ENCODE data around the gene RAB3B. TPM values are rescaled to one million over a fixed set of nuclear protein-coding genes. Genes with fewer than 3 reads are reported as not detected.

RAB3B gene
- total and polyA plus RNA-seq, 9 of the 15 experiments (the other 6 are each of a cell fraction or from before 2014, with no cell fraction given) = 0.07 to 0.47 (median 0.27) TPM

DNA sequence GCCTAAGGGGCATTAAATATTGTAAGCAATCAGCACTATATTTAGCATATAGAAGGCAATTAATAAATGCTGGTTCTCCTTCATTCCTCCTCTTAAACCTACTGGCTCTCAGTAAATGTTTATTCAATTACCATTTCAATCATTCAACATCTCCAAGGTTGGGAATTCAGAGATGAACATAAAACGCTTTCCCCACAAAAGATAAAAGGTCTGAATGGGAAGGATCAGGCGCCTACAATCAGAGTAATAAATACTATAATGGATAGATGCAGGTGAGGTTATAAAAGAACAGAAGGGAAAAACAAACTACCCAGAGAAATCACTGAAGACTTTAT is 43.5 kb upstream of the RAB3B start (continued):
- TF ChIP-seq, protein P1, sequence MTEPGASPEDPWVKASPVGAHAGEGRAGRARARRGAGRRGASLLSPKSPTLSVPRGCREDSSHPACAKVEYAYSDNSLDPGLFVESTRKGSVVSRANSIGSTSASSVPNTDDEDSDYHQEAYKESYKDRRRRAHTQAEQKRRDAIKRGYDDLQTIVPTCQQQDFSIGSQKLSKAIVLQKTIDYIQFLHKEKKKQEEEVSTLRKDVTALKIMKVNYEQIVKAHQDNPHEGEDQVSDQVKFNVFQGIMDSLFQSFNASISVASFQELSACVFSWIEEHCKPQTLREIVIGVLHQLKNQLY (CRISPR knock-in tag; conservative IDR thresholded peaks at IDR 0.05) = 0 out of 4 replicates have a peak, but pooled peaks of 1 of the 2 experiments have one; percentile 56
- TF ChIP-seq, protein P2, sequence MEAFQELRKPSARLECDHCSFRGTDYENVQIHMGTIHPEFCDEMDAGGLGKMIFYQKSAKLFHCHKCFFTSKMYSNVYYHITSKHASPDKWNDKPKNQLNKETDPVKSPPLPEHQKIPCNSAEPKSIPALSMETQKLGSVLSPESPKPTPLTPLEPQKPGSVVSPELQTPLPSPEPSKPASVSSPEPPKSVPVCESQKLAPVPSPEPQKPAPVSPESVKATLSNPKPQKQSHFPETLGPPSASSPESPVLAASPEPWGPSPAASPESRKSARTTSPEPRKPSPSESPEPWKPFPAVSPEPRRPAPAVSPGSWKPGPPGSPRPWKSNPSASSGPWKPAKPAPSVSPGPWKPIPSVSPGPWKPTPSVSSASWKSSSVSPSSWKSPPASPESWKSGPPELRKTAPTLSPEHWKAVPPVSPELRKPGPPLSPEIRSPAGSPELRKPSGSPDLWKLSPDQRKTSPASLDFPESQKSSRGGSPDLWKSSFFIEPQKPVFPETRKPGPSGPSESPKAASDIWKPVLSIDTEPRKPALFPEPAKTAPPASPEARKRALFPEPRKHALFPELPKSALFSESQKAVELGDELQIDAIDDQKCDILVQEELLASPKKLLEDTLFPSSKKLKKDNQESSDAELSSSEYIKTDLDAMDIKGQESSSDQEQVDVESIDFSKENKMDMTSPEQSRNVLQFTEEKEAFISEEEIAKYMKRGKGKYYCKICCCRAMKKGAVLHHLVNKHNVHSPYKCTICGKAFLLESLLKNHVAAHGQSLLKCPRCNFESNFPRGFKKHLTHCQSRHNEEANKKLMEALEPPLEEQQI (IDR thresholded peaks at IDR 0.05) = 0 out of 2 replicates have a peak, but pooled peaks have one; percentile 44
- no peak for TF ChIP-seq RHOXF2B (CRISPR knock-in tag; conservative IDR thresholded peaks at IDR 0.05)
- TF ChIP-seq, protein P3, sequence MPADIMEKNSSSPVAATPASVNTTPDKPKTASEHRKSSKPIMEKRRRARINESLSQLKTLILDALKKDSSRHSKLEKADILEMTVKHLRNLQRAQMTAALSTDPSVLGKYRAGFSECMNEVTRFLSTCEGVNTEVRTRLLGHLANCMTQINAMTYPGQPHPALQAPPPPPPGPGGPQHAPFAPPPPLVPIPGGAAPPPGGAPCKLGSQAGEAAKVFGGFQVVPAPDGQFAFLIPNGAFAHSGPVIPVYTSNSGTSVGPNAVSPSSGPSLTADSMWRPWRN (IDR thresholded peaks at IDR 0.05; ENCODE audit: low read depth) = no peak
- TF ChIP-seq, protein P4, sequence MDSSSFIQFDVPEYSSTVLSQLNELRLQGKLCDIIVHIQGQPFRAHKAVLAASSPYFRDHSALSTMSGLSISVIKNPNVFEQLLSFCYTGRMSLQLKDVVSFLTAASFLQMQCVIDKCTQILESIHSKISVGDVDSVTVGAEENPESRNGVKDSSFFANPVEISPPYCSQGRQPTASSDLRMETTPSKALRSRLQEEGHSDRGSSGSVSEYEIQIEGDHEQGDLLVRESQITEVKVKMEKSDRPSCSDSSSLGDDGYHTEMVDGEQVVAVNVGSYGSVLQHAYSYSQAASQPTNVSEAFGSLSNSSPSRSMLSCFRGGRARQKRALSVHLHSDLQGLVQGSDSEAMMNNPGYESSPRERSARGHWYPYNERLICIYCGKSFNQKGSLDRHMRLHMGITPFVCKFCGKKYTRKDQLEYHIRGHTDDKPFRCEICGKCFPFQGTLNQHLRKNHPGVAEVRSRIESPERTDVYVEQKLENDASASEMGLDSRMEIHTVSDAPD (CRISPR knock-in tag; IDR thresholded peaks at IDR 0.05) = no peak
- no peak for TF ChIP-seq NFE2L1 (tag; IDR thresholded peaks at IDR 0.05; ENCODE audit: borderline replicate concordance, low read depth)
- peak; percentile 38 for TF ChIP-seq BRD9 (IDR thresholded peaks at IDR 0.05; ENCODE audit: low read depth, partially characterized antibody)
- TF ChIP-seq, protein P5, sequence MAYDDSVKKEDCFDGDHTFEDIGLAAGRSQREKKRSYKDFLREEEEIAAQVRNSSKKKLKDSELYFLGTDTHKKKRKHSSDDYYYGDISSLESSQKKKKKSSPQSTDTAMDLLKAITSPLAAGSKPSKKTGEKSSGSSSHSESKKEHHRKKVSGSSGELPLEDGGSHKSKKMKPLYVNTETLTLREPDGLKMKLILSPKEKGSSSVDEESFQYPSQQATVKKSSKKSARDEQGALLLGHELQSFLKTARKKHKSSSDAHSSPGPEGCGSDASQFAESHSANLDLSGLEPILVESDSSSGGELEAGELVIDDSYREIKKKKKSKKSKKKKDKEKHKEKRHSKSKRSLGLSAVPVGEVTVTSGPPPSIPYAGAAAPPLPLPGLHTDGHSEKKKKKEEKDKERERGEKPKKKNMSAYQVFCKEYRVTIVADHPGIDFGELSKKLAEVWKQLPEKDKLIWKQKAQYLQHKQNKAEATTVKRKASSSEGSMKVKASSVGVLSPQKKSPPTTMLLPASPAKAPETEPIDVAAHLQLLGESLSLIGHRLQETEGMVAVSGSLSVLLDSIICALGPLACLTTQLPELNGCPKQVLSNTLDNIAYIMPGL (CRISPR knock-in tag; IDR thresholded peaks at IDR 0.05) = 0 out of 2 replicates have a peak, but pooled peaks have one; percentile 3
